Left ventricle myocardium inferior (tissue), 1 donor: ENCODE data around the gene DMRT3. TPM values are rescaled to one million over a fixed set of nuclear protein-coding genes. Genes with fewer than 3 reads are reported as not detected.

Experiments used
- DNase-seq: peaks from one replicate; pipeline ENCODE4 v3.0.0-alpha.2; 2020
- H3K27ac ChIP-seq: fragments of 200-600 bp; replicated peaks from 2 replicates; pipeline ENCODE4 v1.8.0; 2021
- H3K27me3 ChIP-seq: fragments of 200-600 bp; 2 replicates; pipeline ENCODE4 v1.8.0; 2021; ENCODE audit warnings: low read depth
- H3K36me3 ChIP-seq: fragments of 200-600 bp; 2 replicates; pipeline ENCODE4 v1.8.0; 2021
- H3K4me1 ChIP-seq: fragments of 200-600 bp; 2 replicates; pipeline ENCODE4 v1.8.0; 2021
- H3K4me3 ChIP-seq: fragments of 200-600 bp; 2 replicates; pipeline ENCODE4 v1.8.0; 2021; ENCODE audit warnings: mild to moderate bottlenecking, moderate library complexity
- H3K9me3 ChIP-seq: fragments of 200-600 bp; replicated peaks from 2 replicates; pipeline ENCODE4 v1.8.0; 2021
- CTCF ChIP-seq: fragments of 200-600 bp; IDR thresholded peaks from 2 replicates; pipeline ENCODE4 v1.8.0; 2021; ENCODE audit warnings: antibody characterized with exemption, mild to moderate bottlenecking, borderline replicate concordance
- intact Hi-C: fragments of 100-400 bp; cut with micrococcal nuclease; formaldehyde crosslinking; loops from one replicate; pipeline ENCODE4 v1.11.0; 2022
- total RNA-seq: library from RNA; stranded (reverse); fragmentation: NEBNext Ultra II Directional; extraction: Animal tissue kit (Norgen Biotek cat#: 25700); gene quantifications from one replicate; pipeline ENCODE4 v1.2.1, GENCODE V29; 2021
- donor health status: DM: no; HTN: yes; CAD: no; lungs with severe emphysema.

Gene DMRT3
- total RNA-seq, 1 donor from 2014 or later: not detected

- Histone ChIP-seq H3K9me3 (no peaks in the 10 kb centered on the region), H3K4me1 (peaks cover 23% of the 10 kb centered on the region), H3K36me3 (no peaks in the 10 kb centered on the region), H3K4me3 (peak overlapping the region; percentile 30), H3K27me3 (peaks cover 100% of the 10 kb centered on the region), H3K27ac (no peak overlapping the region)
- TF ChIP-seq CTCF: no peak
- no peak for DNase-seq
- intact Hi-C loops: no loop called here
These were observed 735 bp downstream of the DMRT3 start for GRCh38 chr9:976943-977837.

- TF ChIP-seq CTCF: no peak
- Histone ChIP-seq H3K9me3 (no peaks in the 10 kb centered on the region), H3K4me3 (no peak overlapping the region), H3K27ac (no peak overlapping the region), H3K36me3 (no peaks in the 10 kb centered on the region), H3K4me1 (peaks cover 14% of the 10 kb centered on the region), H3K27me3 (peaks cover 100% of the 10 kb centered on the region)
- no peak for DNase-seq
- intact Hi-C loops: no loop called here
These were observed 1.7 kb downstream of the DMRT3 start for GRCh38 chr9:977838-978830.

- Histone ChIP-seq H3K27ac (no peak overlapping the region), H3K9me3 (no peaks in the 10 kb centered on the region), H3K36me3 (no peaks in the 10 kb centered on the region), H3K4me3 (no peak overlapping the region), H3K4me1 (peaks cover 12% of the 10 kb centered on the region), H3K27me3 (peaks cover 100% of the 10 kb centered on the region)
- intact Hi-C loops: no loop called here
- DNase-seq: no peak
- no peak for TF ChIP-seq CTCF
These were observed 3.5 kb downstream of the DMRT3 start for GRCh38 chr9:979983-980382.

- H3K9me3 ChIP-seq: no peaks in the 10 kb centered on the region
- no peak overlapping the region for H3K27ac ChIP-seq
- H3K4me1 ChIP-seq: peaks cover 12% of the 10 kb centered on the region
- no peaks in the 10 kb centered on the region for H3K36me3 ChIP-seq
- peaks cover 100% of the 10 kb centered on the region for H3K27me3 ChIP-seq
- no peak for TF ChIP-seq CTCF
- DNase-seq: no peak
- intact Hi-C loops: no loop called here
- no peak overlapping the region for H3K4me3 ChIP-seq
These were observed 4.2 kb downstream of the DMRT3 start for GRCh38 chr9:980640-981039.

- H3K4me3 ChIP-seq: no peak overlapping the region
- H3K36me3 ChIP-seq: no peaks in the 10 kb centered on the region
- peaks cover 6% of the 10 kb centered on the region for H3K4me1 ChIP-seq
- no peak for DNase-seq
- intact Hi-C loops: no loop called here
- no peak overlapping the region for H3K27ac ChIP-seq
- no peaks in the 10 kb centered on the region for H3K9me3 ChIP-seq
- no peak for TF ChIP-seq CTCF
- peaks cover 100% of the 10 kb centered on the region for H3K27me3 ChIP-seq
These were observed 5.0 kb downstream of the DMRT3 start for GRCh38 chr9:981491-981898.
